ENCODE results near the gene KIF20B. TPM values are rescaled to one million over a fixed set of nuclear protein-coding genes. Genes with fewer than 3 reads are reported as not detected.
A peak's percentile ranks its signal among the peaks of the same experiment; 100 is the strongest.
"Not testable (repeated sequence)": the region's sequence is repeated elsewhere in the genome, so short reads cannot be mapped to it uniquely, and the experiment has no call there.

The KIF20B gene
- total RNA-seq, 1 donor: 1.1 TPM

- DNase-seq (ENCODE audit: low read depth in 2 of 3, low spot score in 2 of 3): no peak
Observed at GRCh38 chr10:89690027-89690426, 11.4 kb upstream of the KIF20B start.

- DNase-seq (ENCODE audit: low read depth in 2 of 3, low spot score in 2 of 3): no peak
Observed at GRCh38 chr10:89692416-89692815, 9.0 kb upstream of the KIF20B start.

- DNase-seq (ENCODE audit: low read depth in 2 of 3, low spot score in 2 of 3): no peak
Observed at GRCh38 chr10:89693176-89693575, 8.2 kb upstream of the KIF20B start.

GRCh38 chr10:89695307-89695706 lies 6.1 kb upstream of the KIF20B start:
- no peak for DNase-seq (ENCODE audit: low read depth in 2 of 3, low spot score in 2 of 3)

- no peak for DNase-seq (ENCODE audit: low read depth in 2 of 3, low spot score in 2 of 3)
Observed at GRCh38 chr10:89697946-89698345, 3.4 kb upstream of the KIF20B start.

- no peak for DNase-seq (ENCODE audit: low read depth in 2 of 3, low spot score in 2 of 3)
Observed at GRCh38 chr10:89699581-89700064, 1.8 kb upstream of the KIF20B start.

- no peak for DNase-seq (ENCODE audit: low read depth in 2 of 3, low spot score in 2 of 3)
Observed at GRCh38 chr10:89700923-89701241, 508 bp upstream of the KIF20B start.

GRCh38 chr10:89702121-89702480 lies 711 bp downstream of the KIF20B start:
- peak in 1 of 3 donors; percentile 8 for DNase-seq (ENCODE audit: low read depth in 2 of 3, low spot score in 2 of 3)

GRCh38 chr10:89705466-89705865 lies 4.1 kb downstream of the KIF20B start:
- DNase-seq (ENCODE audit: low read depth in 2 of 3, low spot score in 2 of 3): no peak

GRCh38 chr10:89706011-89706410 lies 4.6 kb downstream of the KIF20B start:
- DNase-seq (ENCODE audit: low read depth in 2 of 3, low spot score in 2 of 3): no peak

GRCh38 chr10:89707372-89707771 lies 6.0 kb downstream of the KIF20B start:
- no peak for DNase-seq (ENCODE audit: low read depth in 2 of 3, low spot score in 2 of 3)

- DNase-seq (ENCODE audit: low read depth in 2 of 3, low spot score in 2 of 3): no peak
Observed at GRCh38 chr10:89710753-89711152, 9.4 kb downstream of the KIF20B start.

GRCh38 chr10:89734616-89735015 lies 33.2 kb downstream of the KIF20B start:
- no peak for DNase-seq (ENCODE audit: low read depth in 2 of 3, low spot score in 2 of 3)

- peak in 2 of 3 donors; percentile 6 to 51 for DNase-seq (ENCODE audit: low read depth in 2 of 3, low spot score in 2 of 3)
Observed at GRCh38 chr10:89738551-89739209, 37.3 kb downstream of the KIF20B start.

GRCh38 chr10:89741126-89741762 lies 39.9 kb downstream of the KIF20B start:
- DNase-seq (ENCODE audit: low read depth in 2 of 3, low spot score in 2 of 3): no peak

- DNase-seq (ENCODE audit: low read depth in 2 of 3, low spot score in 2 of 3): no peak
Observed at GRCh38 chr10:89744026-89744425, 42.6 kb downstream of the KIF20B start.

GRCh38 chr10:89745903-89746302 lies 44.5 kb downstream of the KIF20B start:
- no peak for DNase-seq (ENCODE audit: low read depth in 2 of 3, low spot score in 2 of 3)

- DNase-seq (ENCODE audit: low read depth in 2 of 3, low spot score in 2 of 3): peak in 1 of 3 donors; percentile 1
Observed at GRCh38 chr10:89750441-89750840, 49.1 kb downstream of the KIF20B start.

- DNase-seq (ENCODE audit: low read depth in 2 of 3, low spot score in 2 of 3): no peak
Observed at GRCh38 chr10:89755374-89755773, 54.0 kb downstream of the KIF20B start.

- no peak for DNase-seq (ENCODE audit: low read depth in 2 of 3, low spot score in 2 of 3)
Observed at GRCh38 chr10:89759531-89759930, 58.1 kb downstream of the KIF20B start.

- not testable (repeated sequence) for DNase-seq (ENCODE audit: low read depth in 2 of 3, low spot score in 2 of 3)
Observed at GRCh38 chr10:89763671-89764070, 62.3 kb downstream of the KIF20B start.

GRCh38 chr10:89771684-89772083 lies 70.3 kb downstream of the KIF20B start:
- DNase-seq (ENCODE audit: low read depth in 2 of 3, low spot score in 2 of 3): no peak

GRCh38 chr10:89773081-89773480 lies 71.7 kb downstream of the KIF20B start:
- no peak for DNase-seq (ENCODE audit: low read depth in 2 of 3, low spot score in 2 of 3)
